NCI-H2227 (cell line): ENCODE data around the gene DUSP1.
"Not testable (repeated sequence)": the region's sequence is repeated elsewhere in the genome, so short reads cannot be mapped to it uniquely, and the experiment has no call there.

Experiments
- DNase-seq: peaks from one replicate; lab custom pipeline; 2025; ENCODE audit not compliant: unreplicated experiment; lab: John Stamatoyannopoulos, UW

The DUSP1 gene, protein sequence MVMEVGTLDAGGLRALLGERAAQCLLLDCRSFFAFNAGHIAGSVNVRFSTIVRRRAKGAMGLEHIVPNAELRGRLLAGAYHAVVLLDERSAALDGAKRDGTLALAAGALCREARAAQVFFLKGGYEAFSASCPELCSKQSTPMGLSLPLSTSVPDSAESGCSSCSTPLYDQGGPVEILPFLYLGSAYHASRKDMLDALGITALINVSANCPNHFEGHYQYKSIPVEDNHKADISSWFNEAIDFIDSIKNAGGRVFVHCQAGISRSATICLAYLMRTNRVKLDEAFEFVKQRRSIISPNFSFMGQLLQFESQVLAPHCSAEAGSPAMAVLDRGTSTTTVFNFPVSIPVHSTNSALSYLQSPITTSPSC

GRCh38 chr5:172770675-172771438 lies at the start of gene DUSP1:
Gene DUSP1, minus strand, starts transcription at chr5:172771195. Its CDS starts 243 bp downstream, at chr5:172770952.
- DNase-seq: peak; percentile 95

- DNase-seq: no peak
Measured at GRCh38 chr5:172820046-172820767, 49.2 kb upstream of the DUSP1 start.

- DNase-seq: no peak
Measured at GRCh38 chr5:172819569-172819968, 48.6 kb upstream of the DUSP1 start.

GRCh38 chr5:172818081-172818480 lies 47.1 kb upstream of the DUSP1 start:
- DNase-seq: no peak

- DNase-seq: no peak
Measured at GRCh38 chr5:172817664-172818063, 46.7 kb upstream of the DUSP1 start.

DNA sequence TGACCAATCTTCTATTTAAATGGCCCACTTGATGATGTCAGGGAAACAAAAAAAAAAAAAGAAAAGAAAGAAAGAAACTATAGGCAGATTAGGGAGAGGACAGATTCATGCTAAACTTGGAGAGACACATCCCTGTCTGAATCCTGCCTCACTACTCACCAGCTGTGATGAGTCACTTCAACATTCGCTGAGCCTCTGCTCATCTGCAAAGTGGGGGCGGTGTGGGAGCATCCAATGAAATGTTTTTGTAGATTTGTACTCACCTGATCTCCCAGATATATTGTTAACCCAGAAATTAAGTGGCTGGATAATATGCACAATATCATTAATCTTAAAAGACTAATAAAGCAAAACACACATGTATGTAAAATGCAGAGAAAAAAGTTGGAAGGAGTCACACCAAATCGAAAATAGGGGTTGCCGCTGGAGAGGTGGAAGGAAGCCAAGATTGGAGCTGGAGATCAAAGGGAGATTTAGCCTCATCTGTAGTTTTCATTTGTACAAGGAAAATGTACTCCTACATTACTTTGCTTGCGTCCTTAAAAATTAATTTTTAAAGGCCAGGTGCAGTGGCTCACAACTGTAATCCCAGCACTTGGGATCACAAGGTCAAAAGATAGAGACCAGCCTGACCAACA lies 46.0 kb upstream of the DUSP1 start:
- DNase-seq: no peak

DNA sequence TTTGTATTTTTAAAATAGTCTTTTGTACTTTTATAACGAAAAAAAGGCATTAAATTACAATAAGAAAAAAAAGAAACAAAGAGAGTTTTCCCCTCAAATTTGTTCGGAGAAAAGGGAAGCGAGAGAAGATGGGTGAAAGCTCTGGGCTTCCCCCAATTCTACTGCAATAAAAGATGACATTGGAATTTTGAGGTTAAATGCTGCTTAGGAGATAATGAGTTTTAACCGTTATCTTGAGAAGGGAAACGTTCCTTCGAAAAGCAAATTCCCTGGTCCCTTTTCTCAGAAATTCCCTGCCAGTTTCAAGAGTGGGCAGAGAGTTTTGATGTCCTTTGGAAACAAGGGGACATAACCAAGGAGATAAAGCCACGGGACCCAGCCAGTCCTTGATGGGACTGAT lies 44.6 kb upstream of the DUSP1 start:
- DNase-seq: no peak

GRCh38 chr5:172810996-172811395 lies 40.0 kb upstream of the DUSP1 start:
- not testable (repeated sequence) for DNase-seq

GRCh38 chr5:172809774-172810173 lies 38.8 kb upstream of the DUSP1 start:
- DNase-seq: no peak

- no peak for DNase-seq
Measured at GRCh38 chr5:172807766-172808311, 36.8 kb upstream of the DUSP1 start.

GRCh38 chr5:172806897-172807672 lies 36.1 kb upstream of the DUSP1 start:
- DNase-seq: no peak

GRCh38 chr5:172805736-172806255 lies 34.8 kb upstream of the DUSP1 start:
- no peak for DNase-seq

- no peak for DNase-seq
Measured at GRCh38 chr5:172805018-172805683, 34.2 kb upstream of the DUSP1 start.

DNA sequence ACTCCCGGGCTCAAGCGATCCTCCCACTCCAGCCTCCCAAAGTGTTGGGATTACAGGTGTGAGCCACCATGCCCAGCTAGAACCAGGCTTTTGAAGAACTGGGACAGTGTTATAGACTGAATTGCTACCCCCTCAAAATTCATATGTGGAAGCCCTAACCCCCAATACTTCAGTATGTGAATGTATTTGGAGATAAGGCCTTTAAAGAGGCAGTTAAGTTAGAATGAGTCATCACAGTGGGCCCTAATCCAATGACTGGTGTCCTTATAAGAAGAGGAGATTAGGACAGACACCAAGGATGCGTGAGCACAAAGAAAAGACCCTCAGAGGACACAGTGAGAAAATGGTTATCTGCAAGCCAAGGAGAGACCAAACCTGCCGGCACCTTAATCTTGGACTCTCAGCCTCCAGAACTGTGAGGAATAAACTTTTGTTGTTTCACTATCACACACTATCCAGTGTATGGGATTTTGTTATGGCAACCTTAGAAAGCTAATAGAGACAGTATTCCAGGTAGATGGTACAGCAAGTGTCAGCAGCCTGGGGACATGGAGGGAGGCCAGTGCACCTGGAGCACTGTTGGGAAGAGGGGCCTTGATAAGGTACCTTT lies 31.7 kb upstream of the DUSP1 start:
- DNase-seq: no peak

DNA sequence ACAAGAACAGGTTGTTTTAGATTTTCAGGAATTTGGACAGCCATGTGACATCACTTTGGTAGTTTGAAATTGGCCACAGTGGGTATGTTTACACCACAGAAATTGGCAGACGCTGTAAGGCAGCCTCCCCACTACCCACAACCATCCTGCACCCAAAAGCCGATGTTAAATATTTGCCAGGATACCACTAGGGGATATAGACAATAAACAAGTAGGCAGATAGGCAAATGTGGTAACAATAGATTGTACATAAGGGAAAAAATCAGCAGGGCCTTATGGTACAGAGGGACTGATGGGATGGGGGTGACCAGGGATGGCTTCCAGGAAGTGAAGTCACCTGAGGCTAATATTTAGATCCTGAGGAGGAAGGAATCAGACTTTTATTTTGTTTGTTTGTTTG lies 31.1 kb upstream of the DUSP1 start:
- no peak for DNase-seq

DNA sequence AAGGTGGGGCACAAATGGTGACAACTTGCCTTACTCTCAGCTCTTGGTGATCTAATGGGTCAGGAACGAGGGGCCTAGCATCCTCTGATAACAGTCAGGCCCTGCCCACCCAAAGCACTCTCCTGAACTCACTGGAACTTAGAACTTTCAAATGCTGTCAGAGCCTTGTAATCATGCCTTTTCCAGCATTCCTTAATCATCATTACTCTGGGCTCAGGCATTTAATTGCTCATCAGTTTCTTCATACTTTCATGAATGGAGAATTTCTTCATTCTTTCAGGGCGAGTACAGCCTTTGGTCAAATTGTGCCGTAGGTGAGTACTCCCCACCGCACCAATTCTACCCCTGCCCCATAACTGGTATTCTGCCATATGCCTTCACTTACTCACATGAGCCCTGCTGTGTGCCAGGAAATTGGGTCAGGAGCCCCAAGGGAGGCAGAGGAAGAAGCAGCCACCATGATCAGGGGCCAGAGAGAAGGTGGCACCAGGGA lies 30.2 kb upstream of the DUSP1 start:
- DNase-seq: no peak

- no peak for DNase-seq
Measured at GRCh38 chr5:172800088-172800551, 29.1 kb upstream of the DUSP1 start.

GRCh38 chr5:172799416-172799815 lies 28.4 kb upstream of the DUSP1 start:
- DNase-seq: no peak
